Anterior cingulate cortex (tissue), 58 donors: ENCODE data around the gene WFDC12.
"Not testable (repeated sequence)": the region's sequence is repeated elsewhere in the genome, so short reads cannot be mapped to it uniquely, and the experiment has no call there.

Experiments
- DNase-seq, 58 donors: peaks; one replicate each; lab custom pipeline; 2025; lab: John Stamatoyannopoulos, UW

The WFDC12 gene, protein sequence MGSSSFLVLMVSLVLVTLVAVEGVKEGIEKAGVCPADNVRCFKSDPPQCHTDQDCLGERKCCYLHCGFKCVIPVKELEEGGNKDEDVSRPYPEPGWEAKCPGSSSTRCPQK

DNA sequence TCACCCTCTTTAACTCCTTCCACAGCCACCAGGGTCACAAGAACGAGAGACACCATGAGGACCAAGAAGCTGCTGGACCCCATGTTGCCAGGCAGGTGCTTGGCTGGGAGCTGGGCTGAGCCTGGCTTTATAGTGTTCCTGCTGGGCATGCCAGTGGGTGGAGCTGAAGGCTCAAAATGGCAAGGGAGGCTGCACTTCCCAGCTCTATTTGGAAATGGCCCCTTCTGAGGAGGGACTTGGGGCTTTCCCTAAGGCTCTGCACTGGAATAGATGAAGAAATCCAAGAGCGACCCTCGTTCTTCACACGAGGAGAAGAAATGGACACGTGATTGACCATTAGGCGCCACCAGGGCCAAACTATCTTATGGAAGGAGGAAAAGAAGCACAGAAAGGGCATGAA, at the start of gene WFDC12:
TSS of gene WFDC12 (minus strand) at position 101 of the 400 bp plus-strand sequence. CDS start at position 83, 18 bp downstream.
- DNase-seq, result no peak

DNA sequence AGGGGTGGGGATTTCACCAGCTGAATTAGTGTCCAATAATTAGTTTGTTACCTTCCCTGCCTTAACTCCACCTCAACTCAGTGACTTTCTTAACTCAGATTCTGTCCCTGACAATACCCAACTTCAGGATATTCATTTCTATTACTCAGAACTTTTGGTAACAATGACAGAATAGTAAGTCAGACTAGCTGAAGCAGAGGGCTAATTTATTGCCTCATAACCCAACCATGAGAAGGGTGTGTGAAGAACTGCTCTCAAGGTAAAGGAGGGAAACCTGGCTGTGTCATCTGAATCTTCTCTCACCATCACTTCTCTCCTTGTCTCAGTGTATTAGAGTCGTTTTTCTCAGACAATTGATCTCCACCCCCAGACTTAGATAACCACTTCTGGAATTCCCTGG, 49.3 kb upstream of the WFDC12 start:
- DNase-seq, result no peak

DNA sequence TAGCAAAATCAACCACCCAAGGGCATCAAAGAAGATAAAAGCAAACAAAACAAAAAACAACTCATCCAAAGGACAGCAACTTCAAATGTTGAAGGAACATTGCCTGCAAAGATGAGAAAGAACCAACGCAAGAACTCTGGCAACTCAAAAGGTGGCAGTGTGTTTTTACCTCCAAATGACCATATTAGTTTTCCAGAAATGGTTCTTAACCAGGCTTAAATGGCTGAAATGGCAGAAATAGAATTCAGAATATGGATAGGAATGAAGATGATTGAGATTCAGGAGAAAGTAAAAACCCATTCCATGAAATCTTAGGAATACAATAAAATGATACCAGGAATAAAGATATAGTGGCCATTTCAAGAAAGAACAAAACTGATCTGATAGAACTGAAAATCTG, 40.6 kb upstream of the WFDC12 start:
- DNase-seq, result no peak

DNA sequence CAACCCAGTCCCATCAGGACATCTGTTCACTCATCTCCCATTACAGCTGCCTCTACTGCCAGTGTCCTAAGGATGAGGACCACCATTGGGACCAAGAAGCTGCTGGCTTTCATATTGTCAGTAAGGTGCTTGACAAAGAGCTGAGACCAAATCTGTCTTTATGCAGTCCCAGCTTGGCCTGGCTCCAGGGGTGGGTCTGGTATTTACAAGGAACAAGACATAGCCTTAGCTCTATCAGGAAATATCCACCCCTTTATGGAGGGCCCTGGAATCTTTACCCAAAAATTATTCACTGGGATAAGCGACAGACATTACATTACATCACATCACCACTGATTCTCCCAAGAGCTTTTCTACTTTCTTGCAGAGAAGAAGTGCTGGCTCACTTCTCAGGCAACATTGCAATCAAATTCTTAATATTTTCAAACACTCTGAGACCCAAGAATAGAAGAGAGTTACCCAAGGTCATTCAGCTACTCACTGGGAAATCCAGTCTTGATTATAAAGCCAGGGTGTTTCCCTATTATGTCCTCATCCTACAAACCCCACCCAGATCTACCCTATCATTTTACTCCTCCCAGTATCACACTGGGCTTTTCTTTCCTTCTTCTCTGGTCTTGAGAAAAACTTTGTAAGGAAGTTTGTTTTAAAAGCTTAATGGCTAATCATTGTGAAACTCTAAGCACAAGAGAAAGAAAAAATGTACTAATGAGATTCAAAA, 39.0 kb upstream of the WFDC12 start:
- no peak for DNase-seq

DNA sequence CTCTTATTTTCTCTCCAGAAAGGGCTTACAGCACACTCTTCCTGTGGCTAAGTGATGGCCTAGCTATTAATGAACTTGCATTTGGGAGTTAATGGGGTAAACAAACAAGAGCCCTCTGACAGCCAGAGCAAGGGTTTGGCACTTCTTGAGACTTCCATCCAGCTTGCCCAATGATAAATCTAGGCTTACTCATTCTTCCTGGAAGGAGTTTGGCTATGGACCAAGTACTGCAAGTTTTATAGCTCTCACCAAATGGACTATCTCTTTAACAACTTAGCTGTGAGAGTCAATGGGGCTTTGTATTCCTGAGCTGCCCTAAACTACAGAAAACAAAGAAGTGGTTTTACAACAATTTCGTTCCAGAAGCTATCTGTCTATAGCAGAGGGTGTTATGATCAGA, 33.7 kb upstream of the WFDC12 start:
- peak in 2 of 58 donors; percentile 6 to 25 for DNase-seq

DNA sequence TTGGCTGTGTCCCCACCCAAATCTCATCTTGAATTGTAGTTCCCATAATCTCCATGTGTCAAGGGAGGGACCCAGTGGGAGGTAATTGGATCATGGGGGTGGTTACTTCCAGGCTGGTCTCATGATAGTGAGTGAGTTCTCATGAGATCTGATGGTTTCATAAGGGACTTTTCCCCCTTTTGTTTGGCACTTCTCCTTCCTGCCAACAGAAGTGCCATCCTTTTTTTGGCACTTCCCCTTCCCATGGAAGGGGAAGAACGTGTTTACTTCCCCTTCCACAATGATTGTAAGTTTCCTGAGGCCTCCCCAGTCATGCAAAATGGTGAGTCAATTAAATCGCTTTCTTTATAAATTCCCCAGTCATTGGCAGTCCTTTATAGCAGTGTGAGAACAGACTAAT, 32.4 kb upstream of the WFDC12 start:
- no peak for DNase-seq

DNA sequence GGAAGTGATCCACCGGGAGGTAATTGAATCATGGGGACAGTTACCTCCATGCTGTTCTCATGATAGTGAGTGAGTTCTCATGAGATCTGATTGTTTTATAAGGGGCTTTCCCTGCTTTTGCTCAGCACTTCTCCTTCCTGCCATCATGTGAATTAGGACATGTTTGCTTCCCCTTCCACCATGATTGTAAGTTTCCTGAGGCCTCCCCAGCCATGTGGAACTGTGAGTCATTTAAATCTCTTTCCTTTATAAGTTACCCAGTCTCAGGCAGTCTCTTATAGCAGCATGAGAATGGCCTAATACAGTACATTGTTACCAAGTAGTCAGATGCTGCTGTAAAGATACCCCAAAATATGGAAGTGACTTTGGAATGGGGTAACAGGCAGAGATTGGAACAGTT, 30.5 kb upstream of the WFDC12 start:
- not testable (repeated sequence) for DNase-seq

DNA sequence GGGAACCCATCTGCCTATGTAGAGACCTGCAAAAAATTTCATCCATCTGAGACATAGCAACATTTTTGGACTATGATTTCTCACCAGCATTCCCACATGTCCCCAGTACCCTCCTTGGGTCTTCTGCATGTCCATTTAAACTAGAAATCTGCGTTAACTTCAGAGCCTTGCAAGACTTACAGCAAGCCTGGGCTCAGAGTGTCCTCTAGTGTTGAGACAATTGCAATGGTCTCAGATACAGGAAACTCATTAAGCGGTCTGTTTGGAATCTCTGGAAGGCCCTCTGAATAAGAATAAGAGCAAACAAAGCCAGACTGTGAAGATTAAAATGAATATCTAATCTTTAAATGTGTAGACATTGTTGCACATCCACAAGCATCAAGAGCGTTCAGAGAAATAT, 29.9 kb upstream of the WFDC12 start:
- DNase-seq, result no peak

DNA sequence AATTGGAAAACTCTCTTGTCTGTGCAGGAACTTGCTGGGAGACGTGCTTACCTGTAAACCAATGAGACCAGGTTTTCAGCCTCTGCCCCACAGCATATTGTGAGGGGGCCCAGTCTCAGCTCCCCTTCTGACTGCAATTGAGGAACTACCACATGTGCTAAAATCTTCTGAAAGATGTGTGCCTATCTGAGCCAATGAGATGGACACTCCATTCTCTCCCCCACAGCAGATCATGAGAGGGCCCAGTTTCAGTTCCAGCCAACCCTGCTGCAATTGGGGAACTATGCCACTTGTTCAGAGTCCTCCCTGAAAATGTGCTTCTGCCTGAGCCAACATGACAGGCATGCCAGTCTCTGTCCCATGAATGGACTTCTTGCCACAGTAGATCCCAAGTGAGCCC, 29.5 kb upstream of the WFDC12 start:
- DNase-seq, result peak in 18 of 58 donors; percentile 0 to 35 (median 14)

DNA sequence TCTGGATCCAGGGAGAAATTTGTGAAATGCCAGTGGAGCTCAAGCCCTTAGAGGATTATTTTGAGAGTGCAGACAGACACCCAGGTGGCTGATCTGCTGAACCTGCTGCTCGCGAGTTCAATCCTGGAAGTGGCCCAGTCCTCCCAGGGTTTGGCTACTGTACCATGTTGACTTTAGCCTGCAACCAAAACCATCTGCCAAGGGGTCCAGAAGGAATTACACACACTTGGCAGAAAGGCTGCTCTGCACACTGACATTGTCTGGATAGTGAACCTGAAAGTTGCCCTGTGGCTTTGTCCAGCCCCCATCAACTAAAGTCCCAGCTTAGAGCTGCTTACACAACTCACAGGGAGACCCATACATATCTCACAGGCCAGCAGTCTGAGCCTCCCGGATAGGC, 28.9 kb upstream of the WFDC12 start:
- DNase-seq, result no peak

DNA sequence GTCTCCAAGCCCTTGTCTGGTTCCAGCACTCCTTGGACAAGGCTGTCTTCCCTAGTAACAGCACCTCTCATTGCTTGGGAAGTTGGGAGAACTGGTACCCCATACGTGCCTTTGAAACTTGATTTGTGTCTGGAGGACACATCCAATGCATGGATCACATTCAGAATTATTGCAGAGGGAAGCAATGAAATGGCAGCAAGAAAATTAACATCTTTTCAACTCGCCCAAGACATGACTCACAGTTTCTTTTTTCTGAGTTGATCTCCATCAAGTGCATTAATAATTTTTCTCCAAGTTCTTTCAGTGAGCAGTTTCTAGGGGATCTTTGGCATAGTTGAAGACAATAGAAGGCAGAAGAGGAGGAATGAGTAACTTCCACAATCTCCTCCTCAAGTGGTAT, 28.1 kb upstream of the WFDC12 start:
- no peak for DNase-seq

DNA sequence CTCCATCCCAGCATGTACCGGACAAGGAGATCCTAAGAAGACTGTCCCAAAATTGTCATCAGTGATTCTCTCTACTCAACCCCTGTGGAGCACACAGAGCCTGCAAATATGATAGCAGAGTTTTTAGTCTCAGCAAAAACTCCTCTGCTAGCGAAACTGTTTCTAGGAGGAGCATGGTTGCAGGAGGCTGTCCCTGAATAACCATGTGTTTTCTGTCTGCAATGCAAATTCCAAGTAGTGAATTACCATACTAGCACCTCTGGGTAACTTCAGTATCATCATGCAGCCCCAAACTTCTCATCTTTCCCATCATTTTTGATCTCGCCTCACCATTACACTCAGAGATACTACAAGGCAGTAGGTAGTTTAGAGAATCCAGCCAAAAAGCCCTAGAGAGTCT, 24.8 kb upstream of the WFDC12 start:
- DNase-seq, result no peak

DNA sequence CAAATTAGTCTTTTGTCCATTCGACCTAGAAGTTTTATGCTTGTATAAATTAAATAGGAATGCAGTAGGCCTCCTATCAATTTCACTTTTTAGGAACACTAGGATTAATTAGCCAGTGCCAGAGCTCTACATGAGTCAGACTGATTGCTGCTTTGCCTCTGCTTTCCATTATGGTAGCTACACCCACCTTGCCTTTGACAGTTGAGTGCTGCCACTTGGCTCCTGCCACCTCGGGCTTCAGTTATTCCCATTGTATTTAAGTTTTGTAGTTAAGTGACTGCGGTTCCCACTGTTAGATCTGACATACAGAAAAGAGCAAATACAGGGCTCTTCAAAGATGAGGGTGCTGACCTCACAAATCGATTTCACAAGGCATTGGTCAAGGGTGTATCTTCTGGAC, 16.6 kb upstream of the WFDC12 start:
- no peak for DNase-seq

DNA sequence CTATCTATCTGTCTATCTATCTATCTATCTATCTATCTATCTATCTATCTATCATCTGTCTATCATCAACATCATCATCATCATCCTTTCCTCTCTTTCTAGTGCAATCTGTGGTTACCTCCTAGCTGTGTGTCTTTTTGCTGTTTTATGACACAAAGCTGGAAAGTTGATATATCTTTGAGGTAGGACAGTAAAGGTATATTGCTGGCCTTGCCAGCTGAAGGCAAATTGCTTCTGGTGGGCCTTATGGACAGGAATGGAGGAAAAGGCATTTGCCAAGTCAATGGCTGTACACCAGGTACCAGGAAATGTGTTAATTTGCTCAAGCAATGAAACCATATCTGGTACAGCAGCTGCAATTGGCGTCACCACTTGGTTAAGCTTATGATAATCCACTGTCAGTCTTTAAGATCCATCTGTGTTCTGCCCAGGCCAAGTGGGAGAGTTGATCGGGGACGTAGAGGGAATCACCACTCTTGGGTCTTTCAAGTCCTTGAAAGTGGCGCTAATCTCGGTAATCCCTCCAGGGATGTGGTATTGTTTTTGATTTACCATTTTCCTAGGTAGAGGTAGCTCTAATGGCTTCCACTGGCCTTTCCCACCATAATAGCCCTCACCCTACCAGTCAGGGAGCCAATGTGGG, 15.6 kb upstream of the WFDC12 start:
- DNase-seq, result not testable (repeated sequence)

DNA sequence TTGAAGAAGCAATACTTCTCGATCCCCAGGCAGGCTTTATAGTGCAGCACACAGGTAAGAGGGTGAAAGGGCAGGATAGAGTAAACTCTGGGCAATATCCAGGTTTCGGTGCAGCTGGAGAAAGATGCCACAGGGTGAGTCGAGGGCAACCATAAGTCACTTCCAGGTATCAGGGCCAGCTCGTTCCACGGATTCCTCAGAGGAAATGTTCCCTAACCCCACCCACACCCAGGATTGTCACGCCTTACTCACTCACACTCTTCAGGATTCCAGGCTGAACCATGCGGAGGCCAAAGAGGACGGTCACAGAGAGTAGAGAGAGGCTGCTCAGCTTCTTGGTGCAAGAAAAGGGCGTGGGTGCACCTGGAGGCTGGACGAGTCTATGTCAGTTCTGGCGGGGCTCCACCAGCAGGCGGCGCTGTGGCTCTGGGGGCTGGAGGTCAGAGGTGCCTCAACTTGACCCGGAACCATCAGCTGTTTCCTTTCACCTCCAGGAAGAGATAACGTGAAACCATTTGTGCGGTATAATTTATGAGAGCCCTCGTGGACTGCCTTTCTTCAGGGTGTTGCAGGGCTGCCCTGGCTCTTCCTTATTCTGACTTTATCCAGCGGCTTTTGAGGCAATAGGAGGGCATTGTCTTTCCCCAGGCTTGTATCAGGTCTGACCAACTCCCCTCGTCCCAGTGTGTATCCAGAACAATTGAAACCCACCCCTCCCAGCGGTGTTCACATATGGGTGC, 14.5 kb upstream of the WFDC12 start:
- DNase-seq, result peak in 1 of 58 donors; percentile 5

DNA sequence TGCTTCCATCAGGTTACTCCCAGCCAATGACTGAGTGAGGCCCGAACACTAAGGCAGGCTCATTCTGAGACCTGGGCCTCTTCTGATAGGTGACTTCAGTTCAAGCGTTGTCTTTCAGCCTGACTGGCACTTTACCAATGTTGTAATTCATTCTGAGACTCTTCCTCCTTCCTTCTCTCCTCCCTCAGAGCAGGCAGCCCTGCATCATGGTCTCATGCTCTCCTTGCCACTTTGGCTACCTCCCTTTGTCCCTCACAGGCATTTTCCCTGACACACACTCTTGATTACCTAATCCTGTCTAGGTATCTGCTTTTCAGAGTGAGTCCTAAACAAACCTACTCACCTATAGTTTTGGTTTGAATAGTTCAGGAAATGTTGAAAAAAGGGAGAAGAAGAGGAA, 12.6 kb upstream of the WFDC12 start:
- no peak for DNase-seq

DNA sequence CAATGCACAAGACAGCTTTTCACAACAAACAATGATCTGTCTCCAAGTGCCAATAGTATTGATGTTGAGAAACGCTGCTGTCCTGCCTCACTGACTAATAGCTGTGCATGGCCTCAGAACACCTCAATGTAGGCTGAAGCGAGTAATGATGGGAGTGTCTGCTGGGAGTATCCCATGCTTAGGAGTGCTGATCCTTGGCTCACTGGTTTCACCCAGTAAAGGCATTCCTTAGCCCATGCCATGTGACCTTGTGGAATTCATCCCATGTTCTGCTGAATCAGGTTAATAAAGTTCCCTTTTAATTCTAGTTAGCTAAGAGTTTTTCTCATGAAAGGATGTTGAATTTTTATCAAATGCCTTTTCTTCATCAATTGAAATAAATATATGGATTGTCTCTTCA, 3.8 kb upstream of the WFDC12 start:
- DNase-seq, result no peak

DNA sequence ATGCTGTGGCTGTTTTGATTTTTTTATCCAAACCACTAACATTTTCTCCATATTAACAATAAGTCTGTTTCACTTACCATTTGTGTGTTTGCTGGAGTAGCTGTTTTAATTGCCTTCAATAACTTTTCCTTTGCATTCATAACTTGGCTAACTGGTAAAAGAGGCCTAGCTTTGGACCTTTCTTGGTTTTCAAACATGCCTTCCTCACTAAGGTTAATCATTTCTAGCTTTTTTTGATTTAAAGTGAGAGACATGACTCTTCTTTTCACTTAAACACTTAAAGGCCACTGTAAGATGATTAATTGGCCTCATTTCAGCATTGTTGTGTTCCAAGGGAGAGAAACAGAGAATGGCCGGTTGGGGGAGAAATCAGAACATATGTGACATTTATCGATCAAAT, 2.9 kb downstream of the WFDC12 start:
- no peak for DNase-seq

DNA sequence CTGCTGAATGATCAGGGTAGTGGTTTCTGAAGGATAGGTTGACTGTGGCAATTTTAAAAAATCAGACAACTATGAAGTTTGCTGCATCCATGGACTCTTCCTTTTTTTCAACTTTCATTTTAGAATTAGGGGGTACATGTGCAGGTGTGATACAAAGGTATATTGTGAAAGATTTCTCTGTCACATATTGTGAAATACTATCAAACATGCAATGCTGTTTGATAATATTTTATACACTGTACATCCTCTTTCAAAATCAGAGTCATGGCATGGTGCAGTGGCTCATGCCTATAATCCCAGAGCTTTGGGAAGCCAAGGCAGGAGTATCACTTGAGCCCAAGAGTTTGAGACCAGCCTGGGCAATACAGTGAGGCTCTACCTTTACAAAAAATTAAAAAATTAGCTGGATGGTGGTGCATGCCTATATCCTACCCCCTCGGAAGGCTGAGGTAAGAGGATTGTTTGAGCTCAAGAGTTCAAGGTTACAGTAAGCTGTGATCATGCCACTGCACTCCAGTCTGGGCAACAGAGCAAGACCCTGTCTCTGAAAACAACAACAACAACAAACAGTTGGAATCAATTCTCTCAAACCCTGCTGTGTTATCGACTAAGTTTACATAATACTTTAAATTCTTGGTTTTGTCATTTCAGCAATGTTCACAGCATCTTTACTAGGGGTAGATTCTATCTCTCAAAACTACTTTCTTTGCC, 4.6 kb downstream of the WFDC12 start:
- no peak for DNase-seq

DNA sequence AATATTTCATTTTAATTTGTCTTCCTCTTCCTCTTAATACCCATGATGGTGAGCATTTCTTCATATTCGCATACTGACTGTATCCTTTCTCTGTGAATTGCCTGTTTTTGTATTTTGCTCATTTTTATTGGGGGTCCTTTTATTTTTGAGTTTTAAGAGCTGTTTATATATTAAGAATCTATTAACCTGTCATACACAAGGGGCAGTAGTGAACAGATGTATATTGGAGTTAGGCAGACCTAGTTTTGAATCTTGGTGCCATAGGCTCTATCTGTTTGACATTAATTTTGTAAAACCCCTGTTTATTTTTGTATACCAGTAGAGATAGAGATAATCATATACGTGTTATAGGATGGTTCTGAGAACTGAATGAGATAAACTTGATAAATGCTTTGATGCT, 6.2 kb downstream of the WFDC12 start:
- DNase-seq, result no peak

DNA sequence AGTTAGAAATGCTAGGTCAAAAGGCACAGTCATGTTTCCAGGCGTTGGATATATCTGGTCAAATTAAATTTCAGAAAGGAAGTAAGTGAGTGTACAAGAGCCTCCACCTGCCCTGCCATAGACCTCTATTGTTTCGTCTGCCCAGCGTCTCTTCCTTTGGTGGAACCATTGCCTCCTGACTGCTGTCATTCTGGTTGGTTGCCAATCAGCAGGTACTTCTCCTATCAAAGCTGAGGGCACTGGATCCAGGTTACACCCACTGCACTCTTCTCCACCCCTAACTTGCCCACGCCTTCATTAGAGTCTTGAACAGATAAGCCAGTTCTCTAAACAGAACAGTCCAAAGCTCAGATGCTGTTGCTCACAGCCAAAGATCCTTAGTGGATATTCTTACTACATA, 6.7 kb downstream of the WFDC12 start:
- DNase-seq, result no peak
